Measurements from ENCODE around the gene RBBP6.
"Not testable (repeated sequence)": the region's sequence is repeated elsewhere in the genome, so short reads cannot be mapped to it uniquely, and the experiment has no call there.

Gene RBBP6

DNA sequence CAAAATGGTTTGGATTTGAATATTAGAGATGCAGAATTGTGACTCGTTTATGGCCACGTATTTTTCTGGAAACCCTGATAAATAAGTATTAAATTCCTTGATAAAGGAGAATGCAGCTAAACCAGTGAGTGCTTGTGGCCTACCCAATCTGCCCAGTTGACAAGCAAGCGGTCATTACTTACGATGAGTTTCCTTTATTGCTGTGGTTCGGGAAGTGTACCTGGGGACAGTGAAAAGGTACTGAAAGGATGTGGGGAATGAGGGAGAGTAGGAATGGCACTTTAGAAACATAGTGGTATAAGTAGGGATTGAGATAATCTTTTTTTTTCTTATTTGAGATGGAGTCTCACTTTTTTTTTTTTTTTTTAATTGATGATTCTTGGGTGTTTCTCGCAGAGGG lies 33.8 kb downstream of the RBBP6 start:
- DNase-seq: no peak

DNA sequence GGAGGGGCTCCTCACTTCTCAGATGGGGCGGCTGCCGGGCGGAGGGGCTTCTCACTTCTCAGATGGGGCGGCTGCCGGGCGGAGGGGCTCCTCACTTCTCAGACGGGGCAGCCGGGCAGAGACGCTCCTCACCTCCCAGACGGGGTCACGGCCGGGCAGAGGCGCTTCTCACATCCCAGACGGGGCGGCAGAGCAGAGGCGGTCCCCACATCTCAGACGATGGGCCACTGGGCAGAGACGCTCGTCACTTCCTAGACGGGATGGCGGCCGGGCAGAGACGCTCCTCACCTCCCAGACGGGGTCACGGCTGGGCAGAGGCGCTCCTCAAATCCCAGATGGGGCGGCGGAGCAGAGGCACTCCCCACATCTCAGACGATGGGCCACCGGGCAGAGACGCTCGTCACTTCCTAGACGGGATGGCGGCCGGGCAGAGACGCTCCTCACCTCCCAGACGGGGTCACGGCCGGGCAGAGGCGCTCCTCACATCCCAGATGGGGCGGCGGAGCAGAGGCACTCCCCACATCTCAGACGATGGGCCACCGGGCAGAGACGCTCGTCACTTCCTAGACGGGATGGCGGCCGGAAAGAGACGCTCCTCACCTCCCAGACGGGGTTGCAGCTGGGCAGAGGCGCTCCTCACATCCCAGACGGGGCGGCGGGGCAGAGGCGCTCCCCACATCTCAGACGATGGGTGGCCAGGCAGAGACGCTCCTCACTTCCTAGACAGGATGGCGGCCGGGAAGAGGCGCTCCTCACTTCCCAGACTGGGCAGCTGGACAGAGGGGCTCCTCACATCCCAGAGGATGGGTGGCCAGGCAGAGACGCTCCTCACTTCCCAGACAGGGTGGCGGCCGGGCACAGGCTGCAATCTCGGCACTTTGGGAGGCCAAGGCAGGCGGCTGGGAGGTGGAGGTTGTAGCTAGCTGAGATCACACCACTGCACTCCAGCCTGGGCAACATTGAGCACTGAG lies 35.4 kb downstream of the RBBP6 start:
- DNase-seq: not testable (repeated sequence)

DNA sequence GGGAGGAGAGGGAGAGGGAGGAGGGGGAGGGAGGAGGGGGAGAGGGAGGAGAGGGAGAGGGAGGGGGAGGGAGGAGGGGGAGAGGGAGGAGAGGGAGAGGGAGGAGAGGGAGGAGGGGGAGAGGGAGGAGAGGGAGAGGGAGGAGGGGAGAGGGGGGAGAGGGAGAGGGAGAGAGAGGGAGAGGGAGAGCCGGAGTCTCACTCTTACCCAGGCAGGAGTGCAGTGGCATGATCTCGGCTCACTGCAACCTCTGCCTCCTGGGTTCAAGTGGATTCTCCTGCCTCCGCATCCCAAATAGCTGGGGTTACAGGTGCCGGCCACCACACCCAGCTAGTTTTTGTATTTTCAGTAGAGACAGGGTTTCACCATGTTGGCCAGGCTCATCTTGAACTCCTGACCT lies 36.4 kb downstream of the RBBP6 start:
- not testable (repeated sequence) for DNase-seq

DNA sequence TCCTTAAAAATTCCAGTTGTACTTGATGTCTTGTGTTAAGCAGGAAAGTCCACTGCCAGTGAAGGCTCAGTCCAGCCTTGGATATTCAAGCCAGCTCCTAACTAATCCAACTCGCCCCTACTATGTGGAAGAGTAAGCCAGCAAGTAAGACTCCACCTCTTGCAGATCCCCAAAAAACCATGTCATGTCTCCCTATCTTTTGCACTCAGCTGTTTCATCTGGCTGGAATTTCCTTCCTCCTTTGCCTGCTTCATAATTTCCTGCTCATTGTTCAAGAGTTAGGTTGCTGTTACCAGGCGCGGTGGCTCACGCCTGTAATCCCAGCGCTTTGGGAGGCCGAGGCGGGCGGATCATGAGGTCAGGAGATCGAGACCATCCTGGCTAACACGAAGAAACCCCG lies 37.8 kb downstream of the RBBP6 start:
- DNase-seq: no peak

DNA sequence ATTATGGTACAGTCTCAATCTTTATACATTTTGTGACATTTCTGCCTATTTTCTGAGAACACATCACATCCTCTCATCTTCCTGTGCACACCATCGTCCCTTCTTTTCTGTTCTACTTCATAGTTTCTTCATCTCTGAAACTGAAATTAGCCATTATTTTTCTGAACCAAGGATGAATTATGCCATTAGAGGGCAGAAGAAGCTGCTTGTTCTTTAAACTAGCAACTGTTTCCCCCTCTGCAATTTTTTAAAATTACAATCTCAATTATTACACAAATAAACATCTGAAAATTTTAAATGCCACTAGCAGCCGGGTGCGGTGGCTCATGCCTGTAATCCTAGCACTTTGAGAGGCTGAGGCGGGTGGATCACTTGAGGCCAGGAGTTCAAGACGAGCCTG lies 41.3 kb downstream of the RBBP6 start:
- DNase-seq: no peak

DNA sequence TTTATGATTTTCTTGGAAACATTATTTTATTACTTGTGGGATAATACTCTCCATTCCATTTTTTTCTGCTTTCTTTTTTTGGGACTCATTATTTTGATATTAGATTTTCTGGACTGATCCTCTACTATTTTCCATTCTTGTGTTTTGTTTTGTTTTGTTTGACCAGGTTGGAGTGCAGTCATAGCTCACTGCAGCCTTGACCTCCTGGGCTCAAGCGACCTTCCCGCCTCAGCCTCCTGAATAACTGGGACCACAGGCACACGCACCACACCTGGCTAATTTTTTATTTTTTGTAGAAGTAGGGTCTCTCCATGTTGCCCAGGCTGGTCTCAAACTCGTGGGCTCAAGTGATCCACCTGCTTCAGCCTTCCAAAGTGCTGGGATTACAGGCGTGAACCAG lies 44.1 kb downstream of the RBBP6 start:
- DNase-seq: no peak

DNA sequence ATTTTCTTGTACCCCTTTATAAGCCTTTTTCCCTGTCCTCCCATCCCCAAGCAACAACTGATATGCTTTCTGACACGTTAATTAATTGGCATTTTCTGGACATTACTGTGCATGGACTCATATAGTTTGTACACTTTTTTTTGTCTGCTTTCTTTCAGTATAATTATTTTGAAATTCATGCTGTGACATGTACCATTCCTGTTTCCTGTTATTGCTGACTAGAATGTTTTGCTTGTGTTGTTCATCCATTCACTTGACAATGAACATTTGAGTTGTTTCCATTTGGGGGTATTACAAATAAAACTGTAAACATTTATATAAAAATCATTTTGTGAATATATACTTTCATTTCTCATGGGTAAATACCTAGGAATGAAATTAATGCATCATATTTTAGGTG lies 50.6 kb downstream of the RBBP6 start:
- no peak for DNase-seq

DNA sequence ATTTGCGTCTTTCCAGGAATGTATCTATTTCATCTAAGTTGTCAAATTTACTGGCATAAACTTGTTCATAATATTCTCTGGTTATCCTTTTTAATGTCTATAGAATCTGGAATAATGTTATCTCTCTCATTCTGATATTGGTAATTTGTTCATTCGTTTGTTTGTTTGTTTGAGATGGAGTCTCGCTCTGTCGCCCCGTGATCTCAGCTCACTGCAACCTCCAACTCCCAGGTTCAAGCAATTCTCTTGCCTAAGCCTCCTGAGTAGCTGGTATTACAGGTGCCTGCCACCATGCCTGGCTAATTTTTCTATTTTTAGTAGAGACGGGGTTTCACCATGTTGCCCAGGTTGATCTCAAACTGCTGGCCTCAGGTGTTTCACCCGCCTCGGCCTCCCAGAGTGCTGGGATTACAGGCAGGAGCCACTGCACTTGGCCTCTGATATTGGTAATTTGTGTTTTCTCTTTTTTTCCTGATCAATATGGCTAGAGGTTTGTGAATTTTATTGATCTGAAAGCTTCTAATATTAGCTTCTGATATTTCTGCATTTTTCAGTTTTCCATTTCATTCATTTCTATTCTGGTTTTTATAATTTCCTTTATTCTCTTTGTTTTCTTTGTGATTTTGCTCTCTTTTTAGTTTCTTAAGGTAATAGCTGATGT lies 59.5 kb downstream of the RBBP6 start:
- DNase-seq: no peak

DNA sequence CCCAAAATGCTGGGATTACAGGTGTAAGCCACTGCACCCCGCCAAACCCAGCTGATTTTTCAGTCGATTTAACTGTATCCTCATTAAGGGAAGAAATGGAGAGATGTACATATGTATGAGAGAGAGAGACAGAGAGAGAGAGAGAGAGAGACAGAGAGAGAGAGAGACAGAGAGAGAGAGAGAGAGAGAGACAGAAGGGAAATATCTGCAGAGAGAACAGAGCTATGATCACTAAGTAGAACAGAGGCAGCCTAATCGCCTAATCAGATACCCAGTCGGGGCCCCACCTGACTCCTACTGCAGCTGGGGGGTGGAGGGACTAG lies 70.0 kb downstream of the RBBP6 start:
- DNase-seq: no peak

DNA sequence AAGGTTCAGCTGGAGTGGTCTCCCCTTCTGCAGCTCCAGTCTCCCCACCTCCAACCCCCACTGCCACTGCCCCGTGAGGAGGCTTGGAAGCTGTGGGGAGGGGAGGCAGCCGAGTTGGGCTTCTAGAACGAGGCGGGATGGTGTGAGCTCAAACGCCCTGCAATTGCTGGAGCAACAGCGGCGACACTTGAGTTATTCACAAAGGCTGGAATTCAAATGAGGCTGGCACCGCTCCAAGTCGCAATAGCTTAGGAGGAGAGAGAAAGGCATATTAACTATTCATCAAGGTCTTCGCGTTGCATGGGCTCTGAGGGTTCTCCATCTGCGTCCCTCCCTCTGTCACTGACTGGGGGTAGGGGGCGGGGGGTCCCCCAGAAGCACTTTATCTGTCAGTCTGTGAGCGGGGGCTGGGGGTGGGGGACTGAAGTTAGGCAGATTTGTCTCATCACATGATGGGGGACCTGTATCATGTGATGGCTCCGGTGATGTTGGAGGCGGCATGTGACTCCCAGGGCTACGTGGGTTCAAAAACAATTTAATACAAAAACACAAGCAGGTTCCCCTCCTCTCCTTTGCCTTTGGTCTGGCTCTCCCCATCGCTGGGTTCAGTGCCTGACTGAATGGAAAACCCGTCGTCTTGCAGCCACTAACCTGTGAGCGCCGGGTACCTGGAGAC lies 70.5 kb downstream of the RBBP6 start:
- DNase-seq: no peak

DNA sequence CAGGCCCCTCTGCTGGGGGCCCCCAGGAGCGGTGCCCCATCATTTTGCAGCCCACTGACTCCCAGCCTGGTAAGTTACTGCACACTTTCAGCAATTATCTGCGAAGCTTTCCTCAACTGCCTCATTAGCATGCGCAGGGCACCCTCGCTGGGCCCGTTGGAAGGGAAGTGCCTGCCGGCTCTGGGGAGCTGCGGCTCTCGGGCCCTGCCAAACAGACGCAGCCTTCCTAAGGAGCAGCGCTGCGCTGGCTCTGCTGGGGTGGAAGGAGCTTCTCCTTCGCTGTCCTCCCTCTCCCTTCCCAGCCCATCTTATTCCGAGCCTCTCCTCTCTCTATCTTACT lies 71.0 kb downstream of the RBBP6 start:
- no peak for DNase-seq

DNA sequence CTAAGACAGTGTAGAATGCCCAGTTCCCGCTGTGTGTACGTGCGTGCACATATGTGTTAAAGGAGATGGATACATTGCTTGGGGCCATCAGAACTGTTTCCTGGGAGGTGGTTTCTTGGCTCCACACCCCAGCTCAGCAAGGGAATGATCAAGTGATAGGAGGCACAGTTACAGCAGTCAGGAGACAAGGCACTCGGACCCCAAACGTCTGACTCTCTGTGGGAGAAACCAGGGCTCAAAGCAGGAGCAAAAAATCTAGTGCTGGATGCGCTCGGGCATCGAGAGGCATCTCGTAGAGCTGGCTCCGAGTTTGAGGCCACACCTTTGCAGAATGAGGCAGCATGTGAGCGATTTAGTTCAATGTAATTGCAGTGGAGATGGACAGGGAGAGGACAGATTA lies 71.9 kb downstream of the RBBP6 start:
- DNase-seq: no peak

DNA sequence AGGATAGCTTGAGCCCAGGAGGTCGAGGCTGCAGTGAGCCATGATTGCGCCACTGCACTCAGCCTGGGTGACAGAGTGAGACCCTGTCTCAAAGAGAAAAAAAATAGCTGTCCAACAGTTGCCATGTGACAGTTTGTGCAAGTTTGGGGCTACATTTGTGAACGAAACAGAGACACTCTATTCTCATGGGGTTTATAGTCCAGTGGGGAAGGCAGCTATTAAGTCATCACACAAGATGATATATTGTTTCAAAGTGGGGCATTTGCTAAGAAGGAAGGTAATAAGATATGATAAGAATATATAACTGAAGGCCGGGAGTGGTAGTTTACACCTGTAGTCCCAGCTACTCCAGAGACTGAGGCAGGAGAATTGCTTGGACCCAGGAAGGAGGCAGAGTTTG lies 73.3 kb downstream of the RBBP6 start:
- no peak for DNase-seq

DNA sequence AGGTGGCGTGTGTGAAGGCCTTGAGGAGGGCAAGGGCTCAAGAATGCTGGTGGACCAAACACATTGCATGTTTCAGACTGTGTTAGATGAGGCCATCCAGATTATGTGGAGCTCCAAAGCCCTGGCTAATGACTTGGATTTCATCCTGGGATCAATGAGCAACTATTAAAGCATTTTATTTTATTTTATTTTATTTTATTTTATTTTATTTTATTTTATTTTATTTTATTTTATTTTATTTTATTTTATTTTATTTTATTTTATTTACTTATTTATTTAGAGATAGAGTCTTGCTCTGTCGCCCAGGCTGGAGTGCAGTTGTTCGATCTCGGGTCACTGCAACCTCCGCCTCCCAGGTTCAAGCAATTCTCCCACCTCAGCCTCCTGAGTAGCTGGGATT lies 73.9 kb downstream of the RBBP6 start:
- not testable (repeated sequence) for DNase-seq

DNA sequence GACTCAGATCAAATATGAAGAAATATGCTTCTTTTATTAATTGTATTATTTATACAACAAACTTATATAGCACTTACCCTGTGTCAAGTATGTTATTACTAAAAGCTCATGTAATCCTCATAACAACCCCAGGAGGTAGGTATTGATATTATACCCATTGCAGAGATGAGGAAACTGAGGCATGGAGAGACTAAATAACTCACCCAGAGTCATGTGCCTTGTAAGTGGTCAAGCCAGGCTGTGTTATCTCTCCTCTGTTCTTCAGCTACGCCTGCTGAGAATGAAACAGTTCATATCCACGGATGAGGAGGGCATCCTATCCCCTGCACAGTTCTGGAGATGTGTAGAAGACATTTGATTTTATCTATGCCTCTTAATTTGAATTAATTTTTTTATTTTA lies 78.1 kb downstream of the RBBP6 start:
- no peak for DNase-seq

Measured in CD4-positive, alpha-beta T cell treated with Interleukin-21 for 1 hour (primary cell).